ENCODE measurements around the gene NCOA7. TPM values are rescaled to one million over a fixed set of nuclear protein-coding genes. Genes with fewer than 3 reads are reported as not detected.
"Not testable (repeated sequence)": the region's sequence is repeated elsewhere in the genome, so short reads cannot be mapped to it uniquely, and the experiment has no call there.

The NCOA7 gene
- total RNA-seq, 6 donors from 2014 or later = 33.5 to 75.6 (median 48.9) TPM

- ATAC-seq (ENCODE audit: low FRiP score in 2 of 2) (peak; percentile 64 to 76), DNase-seq (peak in 1 of 2 donors; percentile 65)
- Histone ChIP-seq H3K36me3 (peaks cover 0 to 10% (median under 1%) of the 10 kb centered on the region in 4 donors), H3K27ac (peak overlapping the region in 1 of 4 donors; percentile 21), H3K4me1 (peaks cover 0 to 15% (median 6%) of the 10 kb centered on the region in 4 donors), H3K27me3 (no peaks in the 10 kb centered on the region), H3K4me3 (no peak overlapping the region), H3K9me3 (no peaks in the 10 kb centered on the region)
- 52 to 66% methylated on average over 3 of the region's 3 CpGs for WGBS, 2 donors
- TF ChIP-seq POLR2A (IDR thresholded peaks at IDR 0.05) (no peak), EP300 (IDR thresholded peaks at IDR 0.05) (peak in 1 of 4 donors; percentile 22)
- TF ChIP-seq, protein P1, sequence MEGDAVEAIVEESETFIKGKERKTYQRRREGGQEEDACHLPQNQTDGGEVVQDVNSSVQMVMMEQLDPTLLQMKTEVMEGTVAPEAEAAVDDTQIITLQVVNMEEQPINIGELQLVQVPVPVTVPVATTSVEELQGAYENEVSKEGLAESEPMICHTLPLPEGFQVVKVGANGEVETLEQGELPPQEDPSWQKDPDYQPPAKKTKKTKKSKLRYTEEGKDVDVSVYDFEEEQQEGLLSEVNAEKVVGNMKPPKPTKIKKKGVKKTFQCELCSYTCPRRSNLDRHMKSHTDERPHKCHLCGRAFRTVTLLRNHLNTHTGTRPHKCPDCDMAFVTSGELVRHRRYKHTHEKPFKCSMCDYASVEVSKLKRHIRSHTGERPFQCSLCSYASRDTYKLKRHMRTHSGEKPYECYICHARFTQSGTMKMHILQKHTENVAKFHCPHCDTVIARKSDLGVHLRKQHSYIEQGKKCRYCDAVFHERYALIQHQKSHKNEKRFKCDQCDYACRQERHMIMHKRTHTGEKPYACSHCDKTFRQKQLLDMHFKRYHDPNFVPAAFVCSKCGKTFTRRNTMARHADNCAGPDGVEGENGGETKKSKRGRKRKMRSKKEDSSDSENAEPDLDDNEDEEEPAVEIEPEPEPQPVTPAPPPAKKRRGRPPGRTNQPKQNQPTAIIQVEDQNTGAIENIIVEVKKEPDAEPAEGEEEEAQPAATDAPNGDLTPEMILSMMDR (IDR thresholded peaks at IDR 0.05) = no peak
Measured at GRCh38 chr6:125904871-125905270, 114.1 kb downstream of the NCOA7 start.

GRCh38 chr6:125906158-125906998 is 115.6 kb downstream of the NCOA7 start:
- Histone ChIP-seq H3K36me3 (peaks cover 0 to 9% (median 0%) of the 10 kb centered on the region in 4 donors), H3K27ac (no peak overlapping the region), H3K27me3 (no peaks in the 10 kb centered on the region), H3K4me3 (no peak overlapping the region), H3K4me1 (peaks cover 0 to 15% (median 6%) of the 10 kb centered on the region in 4 donors), H3K9me3 (no peaks in the 10 kb centered on the region)
- 70 to 76% methylated on average over 5 of the region's 5 CpGs for WGBS, 2 donors
- ATAC-seq (ENCODE audit: low FRiP score in 2 of 2) = peak; percentile 68 to 81
- DNase-seq = peak in 1 of 2 donors; percentile 45
- no peak for TF ChIP-seq EP300 (IDR thresholded peaks at IDR 0.05)
- TF ChIP-seq, protein P1 (IDR thresholded peaks at IDR 0.05) = peak; percentile 46 to 66 (median 56)
- TF ChIP-seq POLR2AphosphoS5 (IDR thresholded peaks at IDR 0.05) = no peak
- no peak for TF ChIP-seq POLR2A (IDR thresholded peaks at IDR 0.05)

DNA sequence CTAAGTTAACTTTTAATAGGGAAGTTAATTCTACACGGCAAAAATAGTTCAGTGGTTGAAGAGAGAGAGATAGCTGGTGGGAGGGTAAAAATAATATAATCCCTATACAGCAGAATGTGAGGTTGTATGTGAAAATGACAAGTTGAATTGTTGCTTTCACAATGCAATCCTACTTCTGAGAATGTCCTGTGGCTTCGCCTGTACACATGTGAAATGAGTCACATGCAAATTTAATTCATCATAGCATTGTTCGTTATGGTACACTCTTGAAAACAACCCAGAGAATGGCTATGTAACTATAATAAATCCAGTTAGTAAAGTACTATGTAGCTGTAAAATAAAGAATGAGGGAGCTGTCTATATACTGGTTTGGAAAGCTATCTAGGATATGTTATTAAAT is 119.8 kb downstream of the NCOA7 start:
- WGBS, 2 donors = 65 to 74% methylated on average over 3 of the region's 3 CpGs
- no peak for DNase-seq
- no peak overlapping the region for H3K27ac ChIP-seq
- H3K4me1 ChIP-seq = peaks cover 0 to 9% (median 1%) of the 10 kb centered on the region in 4 donors
- no peaks in the 10 kb centered on the region for H3K27me3 ChIP-seq
- no peaks in the 10 kb centered on the region for H3K9me3 ChIP-seq
- ATAC-seq (ENCODE audit: low FRiP score in 2 of 2) = no peak
- peaks cover 0 to 13% (median under 1%) of the 10 kb centered on the region in 4 donors for H3K36me3 ChIP-seq
- TF ChIP-seq POLR2A (IDR thresholded peaks at IDR 0.05) (no peak), EP300 (IDR thresholded peaks at IDR 0.05) (no peak), POLR2AphosphoS5 (IDR thresholded peaks at IDR 0.05) (no peak)
- TF ChIP-seq, protein P1 (IDR thresholded peaks at IDR 0.05) = no peak
- H3K4me3 ChIP-seq = no peak overlapping the region

GRCh38 chr6:125911051-125911451 is 120.3 kb downstream of the NCOA7 start:
- not testable (repeated sequence) for H3K27me3 ChIP-seq; DNase-seq; H3K4me3 ChIP-seq; H3K27ac ChIP-seq; H3K9me3 ChIP-seq; ATAC-seq (ENCODE audit: low FRiP score in 2 of 2); H3K4me1 ChIP-seq
- WGBS, 2 donors = 85 to 88% methylated on average over 4 of the region's 4 CpGs
- peaks cover 0 to 18% (median 3%) of the 10 kb centered on the region in 4 donors for H3K36me3 ChIP-seq

DNA sequence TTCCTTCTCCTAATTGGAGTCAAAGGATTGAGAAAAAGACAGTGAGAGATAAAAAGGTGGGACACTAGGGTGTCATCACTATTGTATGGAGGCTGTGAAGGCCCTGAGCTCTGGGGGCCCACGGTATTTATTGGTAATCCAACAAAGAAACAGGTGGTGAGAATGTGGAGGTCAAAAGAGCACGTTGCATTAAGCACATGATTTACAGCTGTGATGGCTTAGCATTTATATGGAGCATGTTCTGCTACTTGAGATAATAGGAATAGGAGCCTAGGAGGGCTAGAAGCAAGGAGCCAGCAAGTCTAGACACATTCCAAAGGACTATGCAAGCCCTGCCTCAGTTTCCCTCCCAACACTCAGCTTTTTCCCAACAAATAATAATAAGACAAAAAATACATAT is 121.7 kb downstream of the NCOA7 start:
- H3K4me1 ChIP-seq; DNase-seq; H3K27ac ChIP-seq; H3K4me3 ChIP-seq; H3K9me3 ChIP-seq; ATAC-seq (ENCODE audit: low FRiP score in 2 of 2); H3K27me3 ChIP-seq: not testable (repeated sequence)
- WGBS, 2 donors = 84 to 88% methylated on average over 2 of the region's 2 CpGs
- H3K36me3 ChIP-seq = peaks cover 0 to 18% (median 4%) of the 10 kb centered on the region in 4 donors

Data from upper lobe of left lung (tissue), 6 donors.